ENCODE measurements around the gene EPAS1. TPM values are rescaled to one million over a fixed set of nuclear protein-coding genes. Genes with fewer than 3 reads are reported as not detected.
A peak's percentile ranks its signal among the peaks of the same experiment; 100 is the strongest.

Gene EPAS1
- total RNA-seq, 1 donor = 45.6 TPM

DNA sequence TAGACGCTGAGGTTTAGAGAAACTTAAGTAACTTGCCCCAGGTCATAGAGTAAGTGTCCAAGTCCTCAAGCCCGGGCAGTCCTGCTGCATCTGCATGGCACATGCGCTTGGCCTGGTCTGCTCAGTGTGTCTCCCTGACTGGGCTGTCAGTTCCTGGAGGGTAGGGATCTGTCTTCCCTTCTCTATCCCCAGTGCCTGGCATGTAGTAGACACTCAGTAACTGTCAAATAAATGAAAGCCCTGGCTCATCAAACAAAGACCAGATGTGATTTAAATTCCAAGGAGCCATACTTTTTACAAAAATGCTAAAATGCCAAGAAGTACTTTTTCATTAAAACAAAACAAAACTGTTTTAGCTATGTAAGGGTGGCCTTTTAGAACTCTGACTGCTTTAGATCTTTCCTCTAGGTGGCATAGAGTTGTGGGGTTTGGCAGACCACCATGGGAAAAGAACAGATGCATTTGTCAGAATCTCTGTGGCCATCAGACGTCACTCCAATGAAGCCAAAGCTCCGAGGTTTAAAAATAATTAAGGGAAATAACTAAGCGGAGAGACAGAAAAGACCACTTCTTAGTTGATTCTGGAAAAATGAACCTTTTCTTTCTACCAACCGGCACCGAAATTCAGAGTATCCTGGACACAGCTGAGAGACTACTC is 34.0 kb downstream of the EPAS1 start:
- TF ChIP-seq, protein P1, sequence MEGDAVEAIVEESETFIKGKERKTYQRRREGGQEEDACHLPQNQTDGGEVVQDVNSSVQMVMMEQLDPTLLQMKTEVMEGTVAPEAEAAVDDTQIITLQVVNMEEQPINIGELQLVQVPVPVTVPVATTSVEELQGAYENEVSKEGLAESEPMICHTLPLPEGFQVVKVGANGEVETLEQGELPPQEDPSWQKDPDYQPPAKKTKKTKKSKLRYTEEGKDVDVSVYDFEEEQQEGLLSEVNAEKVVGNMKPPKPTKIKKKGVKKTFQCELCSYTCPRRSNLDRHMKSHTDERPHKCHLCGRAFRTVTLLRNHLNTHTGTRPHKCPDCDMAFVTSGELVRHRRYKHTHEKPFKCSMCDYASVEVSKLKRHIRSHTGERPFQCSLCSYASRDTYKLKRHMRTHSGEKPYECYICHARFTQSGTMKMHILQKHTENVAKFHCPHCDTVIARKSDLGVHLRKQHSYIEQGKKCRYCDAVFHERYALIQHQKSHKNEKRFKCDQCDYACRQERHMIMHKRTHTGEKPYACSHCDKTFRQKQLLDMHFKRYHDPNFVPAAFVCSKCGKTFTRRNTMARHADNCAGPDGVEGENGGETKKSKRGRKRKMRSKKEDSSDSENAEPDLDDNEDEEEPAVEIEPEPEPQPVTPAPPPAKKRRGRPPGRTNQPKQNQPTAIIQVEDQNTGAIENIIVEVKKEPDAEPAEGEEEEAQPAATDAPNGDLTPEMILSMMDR (IDR thresholded peaks at IDR 0.05; ENCODE audit: insufficient read depth, low read length) = no peak
- H3K4me3 ChIP-seq (ENCODE audit: low read depth, low read length) = no peak overlapping the region
- DNase-seq (ENCODE audit: low read depth) = peak; percentile 31

DNA sequence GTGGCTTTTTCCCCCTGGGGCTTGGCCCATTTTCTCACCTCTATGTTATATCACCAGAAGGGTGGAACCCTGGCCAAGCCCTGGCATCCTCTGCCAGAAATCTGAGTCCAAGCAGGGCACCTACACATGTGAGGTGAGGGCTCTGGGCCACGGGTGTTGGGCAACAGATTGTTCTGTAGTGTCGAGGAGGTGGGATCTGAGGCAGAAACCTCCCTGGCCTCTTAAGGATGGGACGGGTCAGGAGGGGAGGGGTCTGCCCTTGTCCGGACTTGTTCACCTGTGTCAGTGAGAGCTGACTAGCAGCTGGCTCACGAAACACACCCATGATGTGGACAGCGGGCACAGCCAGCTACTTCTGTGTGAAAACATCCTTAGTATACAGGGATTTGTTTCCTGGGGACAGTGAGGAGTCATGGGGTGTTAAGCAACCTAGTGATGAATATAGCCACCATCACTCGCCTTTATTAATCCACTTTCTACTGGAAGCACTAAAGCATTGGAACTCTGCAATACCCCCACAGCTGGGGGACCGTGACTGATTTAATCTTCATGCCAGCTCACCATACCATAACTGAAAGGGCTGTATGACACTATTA is 35.6 kb downstream of the EPAS1 start:
- no peak overlapping the region for H3K4me3 ChIP-seq (ENCODE audit: low read depth, low read length)
- no peak for DNase-seq (ENCODE audit: low read depth)
- TF ChIP-seq, protein P1 (IDR thresholded peaks at IDR 0.05; ENCODE audit: insufficient read depth, low read length) = no peak

DNA sequence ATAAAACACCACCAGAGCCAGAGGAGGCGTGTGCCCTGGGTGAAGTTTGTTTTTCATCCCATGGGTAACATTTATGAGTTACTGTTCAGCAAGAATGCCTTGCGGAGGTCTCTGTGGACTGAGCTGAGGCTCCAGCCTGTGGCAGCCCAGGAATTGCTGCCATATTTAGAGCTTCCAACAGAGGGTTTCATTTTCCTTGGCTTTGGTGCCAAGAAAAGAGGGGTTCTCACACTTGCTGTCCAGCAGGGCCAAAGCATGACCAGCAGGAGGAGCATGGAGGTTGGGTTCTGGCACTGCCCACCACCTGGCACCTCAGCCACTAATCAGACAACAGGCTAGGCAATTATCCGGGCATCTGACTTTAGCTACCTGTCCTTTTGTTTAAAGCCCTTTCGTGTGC is 36.7 kb downstream of the EPAS1 start:
- TF ChIP-seq, protein P1 (IDR thresholded peaks at IDR 0.05; ENCODE audit: insufficient read depth, low read length) = peak; percentile 24
- no peak for DNase-seq (ENCODE audit: low read depth)
- H3K4me3 ChIP-seq (ENCODE audit: low read depth, low read length) = no peak overlapping the region

DNA sequence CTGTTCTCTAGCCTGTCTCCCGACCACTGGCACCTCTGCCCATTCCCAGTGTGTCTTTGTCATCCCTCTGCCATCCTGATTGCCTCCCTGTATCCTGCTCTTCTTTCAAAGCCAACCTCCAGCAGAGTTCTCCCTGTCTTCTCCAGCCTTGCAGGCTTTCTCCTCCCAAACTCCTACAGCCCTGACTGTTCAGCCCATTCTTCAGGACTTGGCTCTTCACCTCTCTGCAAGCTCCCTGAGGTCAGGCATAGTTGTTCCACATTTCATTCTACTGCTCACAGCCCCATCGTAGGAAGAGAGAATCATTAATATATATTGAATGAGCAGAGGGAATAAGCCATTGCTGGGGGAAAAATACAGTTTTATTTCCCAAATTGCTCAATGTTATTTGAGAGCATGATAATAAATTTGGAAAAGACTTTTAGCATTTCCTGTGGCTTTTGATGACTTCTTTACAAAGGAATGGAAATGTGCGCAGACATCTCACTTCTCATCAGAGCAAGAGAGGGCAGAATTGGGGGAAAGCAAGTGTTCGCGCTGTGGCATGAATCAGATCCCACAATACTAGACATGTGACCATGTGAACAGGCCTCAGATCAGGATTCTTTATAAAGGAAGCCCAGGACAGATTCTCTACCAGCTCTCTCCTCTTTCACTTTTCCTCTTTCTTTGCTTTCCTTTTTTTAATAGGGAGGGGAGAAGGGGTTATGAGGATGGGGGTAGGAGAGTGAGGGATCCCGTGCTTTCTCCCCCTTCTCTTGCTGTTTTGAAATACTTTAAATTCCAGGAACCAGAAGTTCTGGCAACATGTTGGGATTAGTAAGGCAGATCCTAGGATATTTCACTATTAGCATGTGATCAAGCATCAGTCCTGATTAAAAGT is 37.4 kb downstream of the EPAS1 start:
- H3K4me3 ChIP-seq (ENCODE audit: low read depth, low read length) = peak overlapping the region; percentile 57
- peak; percentile 97 for DNase-seq (ENCODE audit: low read depth)
- TF ChIP-seq, protein P1 (IDR thresholded peaks at IDR 0.05; ENCODE audit: insufficient read depth, low read length) = no peak

DNA sequence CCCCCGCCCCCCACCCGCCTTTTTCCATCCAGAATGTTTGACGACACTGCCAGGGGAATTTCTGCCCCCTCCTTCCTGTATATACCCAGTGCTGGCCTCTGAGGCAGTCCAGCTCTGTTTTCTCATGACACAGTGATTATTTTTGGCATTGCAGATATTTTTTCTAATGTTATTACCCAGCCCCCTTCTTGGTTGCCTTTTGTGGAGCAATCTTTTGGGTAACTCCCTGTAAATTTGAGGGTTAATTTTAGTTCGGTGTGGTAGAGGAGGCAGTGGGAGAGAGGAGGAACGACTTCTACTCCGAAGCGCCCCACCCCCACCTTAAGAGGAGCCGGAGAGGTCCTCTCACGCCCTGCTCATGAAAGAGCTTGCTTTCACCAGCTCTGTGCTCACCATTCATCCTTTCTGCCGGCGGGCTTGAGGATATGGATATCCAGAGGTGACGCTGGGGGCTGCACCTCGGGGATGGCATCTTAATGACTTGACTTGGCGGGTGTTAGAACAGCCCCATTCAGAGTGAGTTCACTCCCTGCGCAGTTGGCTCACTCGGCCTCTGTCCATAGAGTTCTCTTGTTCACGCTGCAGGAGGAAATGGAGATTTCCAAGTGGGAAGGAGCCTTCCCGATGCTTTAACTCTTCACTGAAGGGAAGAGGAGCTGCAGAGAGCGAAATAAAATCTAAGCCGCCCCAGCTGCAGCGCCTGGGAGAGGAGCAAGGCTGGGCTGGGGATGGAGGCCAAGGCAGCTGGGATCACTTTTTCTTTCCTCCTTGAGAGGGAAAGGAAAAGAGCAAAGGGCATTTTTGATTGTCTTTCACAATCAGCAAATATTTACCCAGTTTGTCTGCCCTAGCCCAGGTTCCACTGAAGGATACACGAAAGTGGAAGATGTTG is 38.4 kb downstream of the EPAS1 start:
- TF ChIP-seq, protein P1 (IDR thresholded peaks at IDR 0.05; ENCODE audit: insufficient read depth, low read length) = no peak
- peak; percentile 85 for DNase-seq (ENCODE audit: low read depth)

More for the DNA sequence above, 38.4 kb downstream of the EPAS1 start:
- peak overlapping the region; percentile 57 for H3K4me3 ChIP-seq (ENCODE audit: low read depth, low read length)

Data from fibroblast of the aortic adventitia (primary cell).